Spleen (tissue), 7 donors: Measurements from ENCODE around the gene MRPL4.

ENCODE experiments used
- POLR2A ChIP-seq, 3 donors: fragments of 450-650 bp; IDR thresholded peaks; one replicate each; pipeline ENCODE4 v1.5.1; 2017; ENCODE audit warnings: antibody characterized with exemption in 3 of 3, mild to moderate bottlenecking in 1 of 3
- TF ChIP-seq, protein P1 (sequence below), 11 experiments: fragments of 200-600 bp in 7 of 11; fragments of 450-650 bp in 4 of 11; sonication (generic) in 4 of 11; IDR thresholded peaks in 8 of 11; conservative IDR thresholded peaks in 3 of 11; 1 replicate in 7 of 11; 2 replicates in 4 of 11; pipeline versions ENCODE4 v1.4.0 to v1.8.0; 2016 to 2021; ENCODE audit warnings: antibody characterized with exemption in 11 of 11, inconsistent platforms in 4 of 11, mild to moderate bottlenecking in 1 of 11
- donor health status: DM: no; HTN: no; CAD: no; lungs with moderate emphysema.
- donor health status: DM: no; HTN: no; CAD: no.
- donor health status: DM: no; HTN: no; CAD: no.

DNA sequence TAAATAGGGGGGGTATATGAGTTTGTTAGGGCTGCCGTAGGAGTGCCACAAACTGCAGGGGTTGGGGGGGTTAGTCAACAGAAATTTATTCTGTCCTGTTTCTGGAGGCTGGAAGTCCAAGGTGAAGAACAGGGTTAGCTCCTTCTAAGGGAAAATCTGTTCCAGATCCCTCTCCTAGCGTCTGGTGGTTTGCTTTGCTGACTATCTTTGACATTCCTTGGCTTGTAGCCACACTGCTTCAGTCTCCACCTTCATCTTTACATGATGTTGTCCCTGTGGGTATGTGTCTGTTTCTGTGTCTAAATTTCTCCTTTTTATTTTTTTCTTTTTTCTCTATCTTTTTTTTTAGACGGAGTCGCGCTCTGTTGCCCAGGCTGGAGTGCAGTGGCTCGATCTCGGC is 10.8 kb downstream of the MRPL4 start:
- TF ChIP-seq, protein P1, sequence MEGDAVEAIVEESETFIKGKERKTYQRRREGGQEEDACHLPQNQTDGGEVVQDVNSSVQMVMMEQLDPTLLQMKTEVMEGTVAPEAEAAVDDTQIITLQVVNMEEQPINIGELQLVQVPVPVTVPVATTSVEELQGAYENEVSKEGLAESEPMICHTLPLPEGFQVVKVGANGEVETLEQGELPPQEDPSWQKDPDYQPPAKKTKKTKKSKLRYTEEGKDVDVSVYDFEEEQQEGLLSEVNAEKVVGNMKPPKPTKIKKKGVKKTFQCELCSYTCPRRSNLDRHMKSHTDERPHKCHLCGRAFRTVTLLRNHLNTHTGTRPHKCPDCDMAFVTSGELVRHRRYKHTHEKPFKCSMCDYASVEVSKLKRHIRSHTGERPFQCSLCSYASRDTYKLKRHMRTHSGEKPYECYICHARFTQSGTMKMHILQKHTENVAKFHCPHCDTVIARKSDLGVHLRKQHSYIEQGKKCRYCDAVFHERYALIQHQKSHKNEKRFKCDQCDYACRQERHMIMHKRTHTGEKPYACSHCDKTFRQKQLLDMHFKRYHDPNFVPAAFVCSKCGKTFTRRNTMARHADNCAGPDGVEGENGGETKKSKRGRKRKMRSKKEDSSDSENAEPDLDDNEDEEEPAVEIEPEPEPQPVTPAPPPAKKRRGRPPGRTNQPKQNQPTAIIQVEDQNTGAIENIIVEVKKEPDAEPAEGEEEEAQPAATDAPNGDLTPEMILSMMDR (IDR thresholded peaks at IDR 0.05 in 8 of 11, conservative IDR thresholded peaks at IDR 0.05 in 3 of 11), result no peak
- TF ChIP-seq POLR2A (IDR thresholded peaks at IDR 0.05), result no peak
